GM12892 (cell line): ENCODE results near the gene MAP3K5.

Source experiments
- POLR2A ChIP-seq: IDR thresholded peaks from 2 replicates; pipeline ENCODE4 v1.6.1; 2011; ENCODE audit warnings: low read depth, low read length, control low read depth
- POLR2AphosphoS5 ChIP-seq: IDR thresholded peaks from 2 replicates; pipeline ENCODE4 v1.6.1; 2011; ENCODE audit warnings: low read depth, low read length, control low read depth
- TAF1 ChIP-seq: IDR thresholded peaks from 2 replicates; pipeline ENCODE4 v1.6.1; 2011; ENCODE audit warnings: low read depth, mild to moderate bottlenecking, control low read depth, low read length, borderline replicate concordance

- no peak for TF ChIP-seq POLR2AphosphoS5
- TF ChIP-seq POLR2A = no peak
- TF ChIP-seq TAF1 = no peak
Measured at GRCh38 chr6:136792095-136792409, 225 bp downstream of the MAP3K5 start.
